HCT116 (cell line): ENCODE measurements around the gene MAPK4. TPM values are rescaled to one million over a fixed set of nuclear protein-coding genes. Genes with fewer than 3 reads are reported as not detected.

Experiments used
- ATAC-seq: fragments of 200-7000 bp; cut with Tn5 transposase; 2 replicates; pipeline ENCODE4 v1.9.1; 2020; ENCODE audit warnings: mild to moderate bottlenecking, moderate library complexity
- BruUV-seq: library from RNA; stranded (reverse); fragments of 400-500 nt; replicated peaks from 2 replicates; lab custom pipeline; 2021; lab: Mats Ljungman, UMichigan
- CTCF ChIA-PET: fragments of 300-600 bp; sonication (Branson Sonifier 250); formaldehyde crosslinking; loops from one replicate; lab custom pipeline; 2021; ENCODE audit warnings: antibody characterized with exemption; lab: Charles Lee
- POLR2A ChIA-PET: fragments of 300-600, 350-600 bp; sonication (Branson Sonifier 250); formaldehyde crosslinking; loops from one replicate; lab custom pipeline; 2021; ENCODE audit warnings: antibody characterized with exemption; lab: Charles Lee
- RAD21 ChIA-PET, 2 experiments: fragments of 300-600 bp; sonication (Branson Sonifier 250); formaldehyde crosslinking; loops; one replicate each; lab custom pipeline; 2023; ENCODE audit warnings: low total read pairs in 2 of 2; ENCODE audit not compliant: uncharacterized antibody in 2 of 2, unreplicated experiment in 2 of 2, low non-redundant PET in 1 of 2; lab: Charles Lee
- DNase-seq: peaks from one replicate; pipeline ENCODE4 v3.0.0-alpha.2; 2010; ENCODE audit warnings: low read depth, low spot score
- H2AFZ ChIP-seq: fragments of 200-600 bp; shearing (Covaris generic), sonication (generic); 2 replicates; pipeline ENCODE4 v1.6.1; 2017; ENCODE audit warnings: low read depth, mixed run types, mixed read lengths, antibody characterized with exemption, low read length; ENCODE audit not compliant: poor library complexity, severe bottlenecking
- H3K27ac ChIP-seq: 2 replicates; pipeline ENCODE4 v1.5.1; 2012; ENCODE audit warnings: low read depth, low read length
- H3K27me3 ChIP-seq: fragments of 200-600 bp; sonication (generic); 2 replicates; pipeline ENCODE4 v1.6.1; 2016; ENCODE audit warnings: mixed run types, low read length, mixed read lengths; ENCODE audit not compliant: insufficient read depth
- H3K36me3 ChIP-seq, 2 experiments: fragments of 200-500 bp in 1 of 2; fragments of 200-600 bp in 1 of 2; sonication (Bioruptor generic) in 1 of 2; sonication (generic) in 1 of 2; 2 replicates each; pipeline versions ENCODE4 v1.5.1 to v1.6.1; 2014 to 2016; ENCODE audit warnings: low read length in 2 of 2, inconsistent platforms in 1 of 2, mixed read lengths in 1 of 2, mixed run types in 1 of 2; ENCODE audit not compliant: insufficient read depth in 2 of 2, control insufficient read depth in 1 of 2
- H3K4me1 ChIP-seq, 2 experiments: fragments of 200-600 bp in 1 of 2; sonication (generic) in 1 of 2; 2 replicates each; pipeline versions ENCODE4 v1.5.1 to v1.6.1; 2012 to 2017; ENCODE audit warnings: low read length in 2 of 2, inconsistent platforms in 1 of 2, mild to moderate bottlenecking in 1 of 2, mixed read lengths in 1 of 2, mixed run types in 1 of 2, moderate library complexity in 1 of 2; ENCODE audit not compliant: insufficient read depth in 2 of 2, control insufficient read depth in 1 of 2
- H3K4me2 ChIP-seq: fragments of 200-600 bp; sonication (generic); 2 replicates; pipeline ENCODE4 v1.6.1; 2017; ENCODE audit warnings: mixed run types, low read length, mixed read lengths
- H3K4me3 ChIP-seq, 2 experiments: fragments of 200-600 bp in 1 of 2; sonication (generic) in 1 of 2; replicated peaks in 1 of 2; 2 replicates each; pipeline ENCODE4 v1.5.1; 2011 to 2016; ENCODE audit warnings: low read length in 2 of 2, control low read depth in 1 of 2, low read depth in 1 of 2, mild to moderate bottlenecking in 1 of 2, mixed read lengths in 1 of 2, mixed run types in 1 of 2
- H3K79me2 ChIP-seq: fragments of 200-600 bp; sonication (generic); 2 replicates; pipeline ENCODE4 v1.6.1; 2017; ENCODE audit warnings: mild to moderate bottlenecking, mixed run types, low read length, moderate library complexity, mixed read lengths; ENCODE audit not compliant: insufficient read depth
- H3K9ac ChIP-seq: fragments of 200-600 bp; sonication (generic); 2 replicates; pipeline ENCODE4 v1.6.1; 2016; ENCODE audit warnings: low read length, mixed read lengths
- H3K9me2 ChIP-seq: fragments of 200-600 bp; sonication (generic), shearing (Covaris generic); 2 replicates; pipeline ENCODE4 v1.6.1; 2017; ENCODE audit warnings: mixed run types, mild to moderate bottlenecking, moderate library complexity; ENCODE audit not compliant: insufficient read depth
- H3K9me3 ChIP-seq, 2 experiments: fragments of 200-500 bp in 1 of 2; fragments of 200-600 bp in 1 of 2; sonication (Bioruptor generic) in 1 of 2; sonication (generic) in 1 of 2; 2 replicates each; pipeline ENCODE4 v1.6.1; 2014 to 2017; ENCODE audit warnings: low read length in 2 of 2, mixed read lengths in 2 of 2, inconsistent platforms in 1 of 2, low read depth in 1 of 2, mild to moderate bottlenecking in 1 of 2, mixed run types in 1 of 2, moderate library complexity in 1 of 2; ENCODE audit not compliant: control insufficient read depth in 1 of 2, insufficient read depth in 1 of 2
- H4K20me1 ChIP-seq: fragments of 200-600 bp; sonication (generic), shearing (Covaris generic); 2 replicates; pipeline ENCODE4 v1.6.1; 2017; ENCODE audit warnings: mixed run types, mild to moderate bottlenecking, moderate library complexity; ENCODE audit not compliant: insufficient read depth
- CBX3 ChIP-seq: IDR thresholded peaks from 2 replicates; pipeline ENCODE4 v1.6.1; 2012; ENCODE audit warnings: low read depth
- CEBPB ChIP-seq: IDR thresholded peaks from 2 replicates; pipeline ENCODE4 v1.6.1; 2012; ENCODE audit warnings: low read depth
- EGR1 ChIP-seq: IDR thresholded peaks from 2 replicates; pipeline ENCODE4 v1.6.1; 2012; ENCODE audit warnings: low read depth
- ELF1 ChIP-seq: IDR thresholded peaks from 2 replicates; pipeline ENCODE4 v1.6.1; 2012; ENCODE audit warnings: low read depth, borderline replicate concordance
- EZH2phosphoT487 ChIP-seq: fragments of 200-600 bp; IDR thresholded peaks from 2 replicates; pipeline ENCODE4 v1.6.1; 2018; ENCODE audit warnings: antibody characterized with exemption, borderline replicate concordance
- FOSL1 ChIP-seq: IDR thresholded peaks from 2 replicates; pipeline ENCODE4 v1.6.1; 2012; ENCODE audit warnings: low read depth
- JUND ChIP-seq: IDR thresholded peaks from 2 replicates; pipeline ENCODE4 v1.6.1; 2012
- MAX ChIP-seq: IDR thresholded peaks from 2 replicates; pipeline ENCODE4 v1.6.1; 2012
- POLR2A ChIP-seq: IDR thresholded peaks from 2 replicates; pipeline ENCODE4 v1.7.0; 2011; ENCODE audit warnings: borderline replicate concordance; ENCODE audit not compliant: insufficient read depth, insufficient read length; ENCODE audit errors: extremely low read depth
- SRF ChIP-seq: IDR thresholded peaks from 2 replicates; pipeline ENCODE4 v1.6.1; 2012; ENCODE audit warnings: low read depth
- TCF7L2 ChIP-seq: IDR thresholded peaks from 2 replicates; pipeline ENCODE4 v1.7.0; 2011; ENCODE audit warnings: borderline replicate concordance, inconsistent platforms; ENCODE audit not compliant: insufficient read depth, insufficient read length; ENCODE audit errors: extremely low read depth
- ZNF274 ChIP-seq: fragments of 200-500 bp; sonication (Bioruptor generic); IDR thresholded peaks from 2 replicates; pipeline ENCODE4 v1.6.1; 2014; ENCODE audit warnings: mild to moderate bottlenecking, low read depth, low read length, inconsistent platforms
- intact Hi-C: fragments of 100-400 bp; cut with micrococcal nuclease; formaldehyde crosslinking; loops from 2 replicates; pipeline ENCODE4 v1.10.0; 2022
- total RNA-seq: library from RNA; stranded (reverse); gene quantifications from one replicate; pipeline ENCODE4 v1.2.1, GENCODE V29; 2021; ENCODE audit not compliant: unreplicated experiment
- TF ChIP-seq, protein P1 (sequence below), 3 experiments: fragments of 200-600 bp in 1 of 3; sonication (generic) in 1 of 3; IDR thresholded peaks in 2 of 3; conservative IDR thresholded peaks in 1 of 3; 2 replicates each; pipeline ENCODE4 v1.5.1; 2012 to 2017; ENCODE audit warnings: low read depth in 2 of 3, low read length in 2 of 3, antibody characterized with exemption in 1 of 3, borderline replicate concordance in 1 of 3, control low read depth in 1 of 3, mild to moderate bottlenecking in 1 of 3, mixed read lengths in 1 of 3, mixed run types in 1 of 3, moderate library complexity in 1 of 3; ENCODE audit not compliant: insufficient read depth in 1 of 3
- TF ChIP-seq, protein P2 (sequence below): IDR thresholded peaks from 2 replicates; pipeline ENCODE4 v1.6.1; 2012

The MAPK4 gene
- total RNA-seq, 1 experiment from 2014 or later = 0.89 TPM

GRCh38 chr18:50582500-50582899, 22.6 kb downstream of the MAPK4 start:
- no peak for ATAC-seq
- H3K9me3 ChIP-seq = 0 out of 4 replicates have a peak, but pooled peaks cover 0 to 5% of the 10 kb centered on the region in 2 experiments
- BruUV-seq = no TSS peak

More at GRCh38 chr18:50582500-50582899, 22.6 kb downstream of the MAPK4 start:
- H3K4me3 ChIP-seq = no peak overlapping the region
- no peak overlapping the region for H2AFZ ChIP-seq
- H3K27ac ChIP-seq = no peak overlapping the region
- no peak overlapping the region for H3K4me2 ChIP-seq
- CTCF ChIA-PET = no interaction called here
- no peak overlapping the region for H3K9ac ChIP-seq
- no peak for TF ChIP-seq MAX
- no peak for TF ChIP-seq FOSL1
- TF ChIP-seq, protein P1, sequence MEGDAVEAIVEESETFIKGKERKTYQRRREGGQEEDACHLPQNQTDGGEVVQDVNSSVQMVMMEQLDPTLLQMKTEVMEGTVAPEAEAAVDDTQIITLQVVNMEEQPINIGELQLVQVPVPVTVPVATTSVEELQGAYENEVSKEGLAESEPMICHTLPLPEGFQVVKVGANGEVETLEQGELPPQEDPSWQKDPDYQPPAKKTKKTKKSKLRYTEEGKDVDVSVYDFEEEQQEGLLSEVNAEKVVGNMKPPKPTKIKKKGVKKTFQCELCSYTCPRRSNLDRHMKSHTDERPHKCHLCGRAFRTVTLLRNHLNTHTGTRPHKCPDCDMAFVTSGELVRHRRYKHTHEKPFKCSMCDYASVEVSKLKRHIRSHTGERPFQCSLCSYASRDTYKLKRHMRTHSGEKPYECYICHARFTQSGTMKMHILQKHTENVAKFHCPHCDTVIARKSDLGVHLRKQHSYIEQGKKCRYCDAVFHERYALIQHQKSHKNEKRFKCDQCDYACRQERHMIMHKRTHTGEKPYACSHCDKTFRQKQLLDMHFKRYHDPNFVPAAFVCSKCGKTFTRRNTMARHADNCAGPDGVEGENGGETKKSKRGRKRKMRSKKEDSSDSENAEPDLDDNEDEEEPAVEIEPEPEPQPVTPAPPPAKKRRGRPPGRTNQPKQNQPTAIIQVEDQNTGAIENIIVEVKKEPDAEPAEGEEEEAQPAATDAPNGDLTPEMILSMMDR (IDR thresholded peaks at IDR 0.05 in 2 of 3, conservative IDR thresholded peaks at IDR 0.05 in 1 of 3; ENCODE audit: borderline replicate concordance in 1 of 3, insufficient read depth in 1 of 3, low read depth in 2 of 3, low read length in 2 of 3) = no peak
- no peak for TF ChIP-seq ZNF274
- no peak for TF ChIP-seq EZH2phosphoT487
- TF ChIP-seq ELF1 = no peak
- no peak for TF ChIP-seq CEBPB
- TF ChIP-seq TCF7L2 = no peak
- no peak for TF ChIP-seq CBX3
- no peak for TF ChIP-seq SRF
- TF ChIP-seq, protein P2, sequence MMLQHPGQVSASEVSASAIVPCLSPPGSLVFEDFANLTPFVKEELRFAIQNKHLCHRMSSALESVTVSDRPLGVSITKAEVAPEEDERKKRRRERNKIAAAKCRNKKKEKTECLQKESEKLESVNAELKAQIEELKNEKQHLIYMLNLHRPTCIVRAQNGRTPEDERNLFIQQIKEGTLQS = no peak
- no peak for TF ChIP-seq EGR1
- no peak for TF ChIP-seq POLR2A
- TF ChIP-seq JUND = no peak
- peaks cover 15% of the 10 kb centered on the region; the same call in 1 of the 2 replicates for H3K27me3 ChIP-seq
- DNase-seq = no peak
- intact Hi-C loops = no loop called here
- no peaks in the 10 kb centered on the region for H3K36me3 ChIP-seq
- peaks cover 4 to 14% of the 10 kb centered on the region in 2 experiments; a peak in 3 of 4 replicates for H3K4me1 ChIP-seq
- no peaks in the 10 kb centered on the region for H3K79me2 ChIP-seq
- POLR2A ChIA-PET = no interaction called here
- no peaks in the 10 kb centered on the region for H4K20me1 ChIP-seq
- no peaks in the 10 kb centered on the region for H3K9me2 ChIP-seq
- RAD21 ChIA-PET = no interaction called here
